HFFc6 (cell line): Measurements from ENCODE around the gene LHCGR. TPM values are rescaled to one million over a fixed set of nuclear protein-coding genes. Genes with fewer than 3 reads are reported as not detected.

Experiments
- DNase-seq: peaks from one replicate; pipeline ENCODE4 v3.0.0-alpha.2; 2018
- H3K27ac Mint-ChIP-seq: 2 replicates; pipeline ENCODE4 v1.8.0; 2020; ENCODE audit warnings: mild to moderate bottlenecking, mixed read lengths
- H3K27me3 Mint-ChIP-seq: 2 replicates; pipeline ENCODE4 v1.8.0; 2021; ENCODE audit warnings: mild to moderate bottlenecking, moderate library complexity, mixed read lengths; ENCODE audit not compliant: insufficient read depth
- H3K36me3 Mint-ChIP-seq: 2 replicates; pipeline ENCODE4 v1.8.0; 2021; ENCODE audit warnings: low read depth, mixed read lengths
- H3K4me1 Mint-ChIP-seq: 2 replicates; pipeline ENCODE4 v1.8.0; 2020; ENCODE audit warnings: low read depth, mixed read lengths
- H3K4me3 Mint-ChIP-seq: 2 replicates; pipeline ENCODE4 v1.8.0; 2020; ENCODE audit warnings: mild to moderate bottlenecking, moderate library complexity, mixed read lengths
- H3K9me3 Mint-ChIP-seq: 2 replicates; pipeline ENCODE4 v1.8.0; 2020; ENCODE audit warnings: mild to moderate bottlenecking, mixed read lengths
- total RNA-seq, 6 experiments: library from RNA; stranded (reverse); fragmentation: NEBNext Ultra II Directional; extraction: Animal tissue kit (Norgen Biotek cat#: 25700); gene quantifications; 2 replicates in 1 of 6; 3 replicates in 5 of 6; pipeline ENCODE4 v1.2.3, GENCODE V29; 2021
- TF ChIP-seq, protein P1 (sequence below): fragments of 200-600 bp; sonication (generic); IDR thresholded peaks from 2 replicates; pipeline ENCODE4 v1.5.0; 2021; ENCODE audit warnings: antibody characterized with exemption, mild to moderate bottlenecking

The LHCGR gene
- total RNA-seq, 6 experiments from 2014 or later: not detected

DNA sequence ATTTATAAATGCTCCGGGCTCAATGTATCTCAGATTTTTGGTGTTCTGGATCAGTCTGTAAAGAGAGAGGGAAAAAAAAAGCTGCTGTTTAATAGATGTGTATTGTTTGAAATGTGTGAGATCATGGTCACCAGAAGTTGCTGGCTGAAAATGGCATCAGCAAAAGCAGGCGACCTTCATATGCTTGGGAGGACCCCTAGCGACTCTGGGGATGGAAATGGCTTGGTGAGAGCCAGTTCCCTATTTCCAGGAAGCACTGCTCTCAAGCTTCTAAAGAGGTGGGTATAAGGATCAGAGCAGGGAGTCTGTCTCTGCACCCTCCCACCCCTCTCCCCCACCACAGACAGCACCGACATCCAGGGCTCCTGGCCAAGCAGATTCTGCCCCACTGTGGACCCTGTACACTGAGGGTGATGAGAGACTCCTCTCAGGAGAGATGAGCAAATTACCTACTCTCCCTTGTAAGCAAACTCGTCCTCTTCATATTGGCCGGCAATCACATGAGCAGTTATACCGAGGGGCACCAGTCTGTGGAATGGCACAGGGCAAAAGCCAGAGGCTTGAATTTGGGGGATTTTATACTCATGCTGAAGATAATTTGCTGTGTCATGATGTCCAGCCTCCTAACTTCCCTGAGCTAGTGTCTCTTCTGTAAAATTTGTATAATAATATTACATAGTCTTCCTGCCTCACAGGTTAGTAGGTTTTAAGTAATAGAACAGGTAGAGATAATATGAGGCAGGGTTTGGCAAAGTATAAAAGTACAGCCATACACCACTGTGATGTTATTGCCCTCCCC is 29.6 kb downstream of the LHCGR start:
- Mint-ChIP-seq H3K4me3 (no peak overlapping the region), H3K36me3 (no peaks in the 10 kb centered on the region), H3K27me3 (peaks cover 4% of the 10 kb centered on the region), H3K9me3 (peaks cover 33% of the 10 kb centered on the region), H3K4me1 (no peaks in the 10 kb centered on the region), H3K27ac (no peak overlapping the region)
- DNase-seq: no peak
- TF ChIP-seq, protein P1, sequence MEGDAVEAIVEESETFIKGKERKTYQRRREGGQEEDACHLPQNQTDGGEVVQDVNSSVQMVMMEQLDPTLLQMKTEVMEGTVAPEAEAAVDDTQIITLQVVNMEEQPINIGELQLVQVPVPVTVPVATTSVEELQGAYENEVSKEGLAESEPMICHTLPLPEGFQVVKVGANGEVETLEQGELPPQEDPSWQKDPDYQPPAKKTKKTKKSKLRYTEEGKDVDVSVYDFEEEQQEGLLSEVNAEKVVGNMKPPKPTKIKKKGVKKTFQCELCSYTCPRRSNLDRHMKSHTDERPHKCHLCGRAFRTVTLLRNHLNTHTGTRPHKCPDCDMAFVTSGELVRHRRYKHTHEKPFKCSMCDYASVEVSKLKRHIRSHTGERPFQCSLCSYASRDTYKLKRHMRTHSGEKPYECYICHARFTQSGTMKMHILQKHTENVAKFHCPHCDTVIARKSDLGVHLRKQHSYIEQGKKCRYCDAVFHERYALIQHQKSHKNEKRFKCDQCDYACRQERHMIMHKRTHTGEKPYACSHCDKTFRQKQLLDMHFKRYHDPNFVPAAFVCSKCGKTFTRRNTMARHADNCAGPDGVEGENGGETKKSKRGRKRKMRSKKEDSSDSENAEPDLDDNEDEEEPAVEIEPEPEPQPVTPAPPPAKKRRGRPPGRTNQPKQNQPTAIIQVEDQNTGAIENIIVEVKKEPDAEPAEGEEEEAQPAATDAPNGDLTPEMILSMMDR: no peak

DNA sequence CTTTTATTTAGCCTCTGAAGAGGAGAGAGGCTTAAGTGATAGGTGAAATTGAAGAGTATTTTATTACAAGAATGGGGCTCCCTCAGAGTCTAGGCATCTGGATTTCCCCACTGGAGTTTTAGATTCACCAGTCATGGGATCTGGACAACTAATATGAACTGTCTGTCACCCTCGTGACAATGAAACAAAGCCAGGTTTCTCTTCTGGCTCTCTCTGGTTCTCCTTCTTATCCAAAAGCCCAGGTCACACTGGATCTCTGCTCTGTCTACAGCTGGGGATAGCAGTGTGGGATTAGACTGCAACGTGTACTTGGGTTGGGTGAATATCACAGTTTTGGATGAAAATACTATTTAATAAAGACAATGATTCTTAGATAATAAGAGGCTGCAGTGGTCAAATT is 31.2 kb downstream of the LHCGR start:
- H3K4me3 Mint-ChIP-seq: no peak overlapping the region
- peaks cover 4% of the 10 kb centered on the region for H3K27me3 Mint-ChIP-seq
- H3K36me3 Mint-ChIP-seq: no peaks in the 10 kb centered on the region
- no peak overlapping the region for H3K27ac Mint-ChIP-seq
- TF ChIP-seq, protein P1: no peak
- no peak for DNase-seq
- H3K4me1 Mint-ChIP-seq: no peaks in the 10 kb centered on the region
- H3K9me3 Mint-ChIP-seq: peaks cover 41% of the 10 kb centered on the region

DNA sequence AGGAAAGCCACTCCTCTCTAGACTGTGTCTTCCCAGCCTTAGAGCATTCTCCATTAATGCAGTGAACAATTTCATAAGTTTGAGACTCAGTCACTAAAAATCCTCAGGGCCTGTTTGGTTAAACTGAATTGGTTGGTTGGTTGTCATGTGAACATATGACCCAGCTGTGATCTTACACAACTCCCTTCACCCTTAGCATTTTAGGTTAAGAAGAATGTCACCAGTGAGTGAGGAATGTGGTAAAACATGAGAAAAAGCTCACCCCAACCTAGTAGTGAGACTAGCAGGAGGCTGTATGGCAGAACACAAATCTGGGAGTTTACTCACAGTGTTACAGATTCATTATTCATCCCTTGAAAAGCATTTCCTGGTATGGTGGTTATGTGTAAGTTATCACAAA is 32.4 kb downstream of the LHCGR start:
- Mint-ChIP-seq H3K27ac (no peak overlapping the region), H3K4me1 (no peaks in the 10 kb centered on the region), H3K36me3 (no peaks in the 10 kb centered on the region), H3K9me3 (peaks cover 38% of the 10 kb centered on the region), H3K4me3 (no peak overlapping the region), H3K27me3 (peaks cover 1% of the 10 kb centered on the region; the same call in 1 of the 2 replicates)
- no peak for DNase-seq
- TF ChIP-seq, protein P1: no peak

- Mint-ChIP-seq H3K9me3 (peaks cover 38% of the 10 kb centered on the region), H3K27ac (no peak overlapping the region), H3K4me3 (no peak overlapping the region)
These were observed 33.1 kb downstream of the LHCGR start for GRCh38 chr2:48722391-48722790.

DNA sequence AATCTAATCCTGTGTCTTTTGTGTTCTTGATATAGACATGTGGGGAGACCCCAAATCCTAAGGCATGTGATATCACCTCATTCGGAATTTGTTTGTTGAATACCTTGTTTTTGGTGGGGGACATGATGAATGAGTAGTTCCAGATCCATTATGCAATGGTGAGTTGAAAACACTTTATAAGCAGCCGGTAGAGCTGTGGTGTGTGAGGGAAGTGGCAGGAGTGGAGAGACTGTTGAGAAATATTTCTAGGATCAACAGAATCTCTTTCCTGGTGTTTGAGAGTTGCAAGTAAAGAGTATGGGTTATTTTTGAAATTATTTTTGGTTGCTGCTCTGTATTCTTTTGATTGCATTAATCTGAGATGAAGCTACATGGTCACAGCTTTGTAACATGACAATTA is 34.4 kb downstream of the LHCGR start:
- peaks cover 38% of the 10 kb centered on the region for H3K9me3 Mint-ChIP-seq
- H3K4me1 Mint-ChIP-seq: no peaks in the 10 kb centered on the region
- no peak overlapping the region for H3K27ac Mint-ChIP-seq
- no peak overlapping the region for H3K4me3 Mint-ChIP-seq
- H3K36me3 Mint-ChIP-seq: no peaks in the 10 kb centered on the region
- TF ChIP-seq, protein P1: no peak
- no peak for DNase-seq
- H3K27me3 Mint-ChIP-seq: peaks cover 1% of the 10 kb centered on the region; the same call in 1 of the 2 replicates

More at GRCh38 chr2:48722391-48722790, 33.1 kb downstream of the LHCGR start:
- TF ChIP-seq, protein P1: no peak
- no peak for DNase-seq
- Mint-ChIP-seq H3K27me3 (peaks cover 1% of the 10 kb centered on the region; the same call in 1 of the 2 replicates), H3K4me1 (no peaks in the 10 kb centered on the region), H3K36me3 (no peaks in the 10 kb centered on the region)
